Measurements from ENCODE around the gene ASCC3.

The ASCC3 gene

DNA sequence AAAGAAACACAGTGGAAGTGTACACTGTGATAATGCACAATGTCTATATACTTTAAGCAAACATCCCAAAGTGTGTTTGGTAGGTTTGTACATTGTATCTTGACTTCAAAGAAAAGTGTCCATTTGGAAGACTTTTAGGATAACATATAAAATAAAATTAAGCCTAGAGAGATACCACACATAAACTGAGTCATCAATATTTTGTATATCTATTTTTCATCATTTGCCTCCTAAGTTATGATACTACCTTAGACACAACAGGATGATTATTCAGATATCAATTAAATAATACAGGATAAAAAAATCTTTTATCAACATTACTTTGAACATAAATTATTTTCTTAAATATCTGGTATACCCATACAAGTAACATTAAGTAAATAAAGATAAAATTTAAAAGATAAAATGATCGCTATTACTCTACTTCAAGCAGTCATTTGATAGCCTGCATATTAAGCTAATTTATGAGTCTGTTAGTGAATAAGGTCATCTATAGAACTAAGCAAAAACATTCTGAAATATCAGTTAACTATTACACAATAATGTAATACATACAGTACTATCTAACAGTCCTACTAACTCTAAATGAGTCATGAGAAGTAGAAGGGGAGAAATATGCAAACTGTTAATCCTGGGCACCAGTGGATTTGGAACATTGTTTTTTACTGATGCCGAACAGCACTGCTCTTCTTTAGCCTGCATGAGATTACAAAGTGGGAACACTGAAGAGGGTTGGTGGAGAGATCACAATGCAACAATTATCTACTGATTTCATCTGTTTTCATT is 258.0 kb downstream of the ASCC3 start:
- no peak overlapping the region for H3K27ac ChIP-seq (ENCODE audit: low read depth, low read length)
- H2BK120ac ChIP-seq (ENCODE audit: low read depth, low read length), result no peak overlapping the region
- H3K56ac ChIP-seq (ENCODE audit: low read length), result no peak overlapping the region
- DNase-seq, result no peak
- no peaks in the 10 kb centered on the region for H3K79me1 ChIP-seq (ENCODE audit: low read length)
- no peak overlapping the region for H4K8ac ChIP-seq (ENCODE audit: low read depth, low read length)
- H2BK15ac ChIP-seq (replicated peaks; ENCODE audit: low read depth), result no peak overlapping the region
- H3K36me3 ChIP-seq (ENCODE audit: control insufficient read depth, insufficient read depth, low read length), result no peaks in the 10 kb centered on the region
- no peaks in the 10 kb centered on the region for H3K27me3 ChIP-seq (ENCODE audit: insufficient read depth, low read length, poor library complexity)
- no peak overlapping the region for H2BK5ac ChIP-seq (ENCODE audit: low read length)
- no peak overlapping the region for H2AK5ac ChIP-seq (ENCODE audit: low read length)
- no peak overlapping the region for H4K5ac ChIP-seq (ENCODE audit: low read length)
- no peak overlapping the region for H3K9ac ChIP-seq (ENCODE audit: low read length)
- no peak overlapping the region for H3K23ac ChIP-seq (ENCODE audit: low read length)
- H3K18ac ChIP-seq (ENCODE audit: low read length), result no peak overlapping the region
- H3K79me2 ChIP-seq (ENCODE audit: control insufficient read depth, insufficient read depth, low read length), result no peaks in the 10 kb centered on the region
- H3K4me2 ChIP-seq (ENCODE audit: low read length), result no peak overlapping the region
- no peaks in the 10 kb centered on the region for H3K4me1 ChIP-seq (ENCODE audit: control insufficient read depth, low read depth, low read length)
- no peak overlapping the region for H3K4me3 ChIP-seq (ENCODE audit: low read length)
- H3K4ac ChIP-seq (ENCODE audit: low read depth, low read length), result no peak overlapping the region
- no CpG with 5 or more reads among the region's 2 CpGs for WGBS (ENCODE audit: extremely low coverage, insufficient coverage, low lambda C conversion rate)

DNA sequence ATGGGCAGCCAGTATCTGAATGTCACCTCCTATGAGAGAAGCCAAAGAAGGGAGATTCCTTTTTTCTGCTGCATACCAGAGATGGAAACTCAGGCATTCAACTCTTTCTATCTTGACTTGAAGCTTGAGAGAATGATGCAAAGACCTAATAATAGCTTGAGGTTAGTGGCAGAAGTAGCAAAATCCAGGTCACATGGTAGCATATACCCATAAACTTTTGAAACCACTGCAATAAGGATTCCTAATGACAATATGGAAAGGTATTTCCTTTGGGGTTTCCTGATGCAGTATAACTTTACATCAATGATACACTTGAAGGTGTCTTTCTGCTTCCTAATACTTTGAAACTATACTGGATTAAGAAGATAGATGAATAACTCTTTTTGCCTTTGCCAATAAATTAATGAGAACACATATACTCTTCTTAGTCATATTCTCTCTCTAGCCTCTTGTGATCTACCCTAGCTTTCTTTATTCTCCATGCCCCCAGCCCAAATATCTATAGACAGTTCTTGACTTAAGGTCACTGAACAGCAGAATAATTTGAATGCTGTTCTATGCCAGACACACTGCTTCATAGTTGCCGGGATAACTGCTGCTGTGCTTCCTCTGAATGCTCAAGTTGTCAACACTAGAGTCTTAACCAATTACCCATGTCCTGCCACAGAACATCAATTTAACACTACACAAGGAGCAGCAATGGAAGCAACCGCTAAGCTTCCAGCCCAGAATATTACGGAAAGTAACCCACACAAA is 260.9 kb downstream of the ASCC3 start:
- no peaks in the 10 kb centered on the region for H3K36me3 ChIP-seq (ENCODE audit: control insufficient read depth, insufficient read depth, low read length)
- H2AK5ac ChIP-seq (ENCODE audit: low read length), result no peak overlapping the region
- no peak overlapping the region for H4K5ac ChIP-seq (ENCODE audit: low read length)
- no peaks in the 10 kb centered on the region for H3K79me1 ChIP-seq (ENCODE audit: low read length)
- H3K18ac ChIP-seq (ENCODE audit: low read length), result no peak overlapping the region
- no peak overlapping the region for H3K9ac ChIP-seq (ENCODE audit: low read length)
- H3K56ac ChIP-seq (ENCODE audit: low read length), result no peak overlapping the region
- no CpG with 5 or more reads among the region's 3 CpGs for WGBS (ENCODE audit: extremely low coverage, insufficient coverage, low lambda C conversion rate)
- H3K27ac ChIP-seq (ENCODE audit: low read depth, low read length), result no peak overlapping the region
- no peaks in the 10 kb centered on the region for H3K4me1 ChIP-seq (ENCODE audit: control insufficient read depth, low read depth, low read length)
- DNase-seq, result no peak
- H3K79me2 ChIP-seq (ENCODE audit: control insufficient read depth, insufficient read depth, low read length), result no peaks in the 10 kb centered on the region
- no peak overlapping the region for H2BK15ac ChIP-seq (replicated peaks; ENCODE audit: low read depth)
- no peaks in the 10 kb centered on the region for H3K27me3 ChIP-seq (ENCODE audit: insufficient read depth, low read length, poor library complexity)
- no peak overlapping the region for H3K4ac ChIP-seq (ENCODE audit: low read depth, low read length)
- no peak overlapping the region for H3K4me3 ChIP-seq (ENCODE audit: low read length)
- H3K23ac ChIP-seq (ENCODE audit: low read length), result no peak overlapping the region
- H4K8ac ChIP-seq (ENCODE audit: low read depth, low read length), result no peak overlapping the region
- no peak overlapping the region for H3K4me2 ChIP-seq (ENCODE audit: low read length)
- no peak overlapping the region for H2BK120ac ChIP-seq (ENCODE audit: low read depth, low read length)
- H2BK5ac ChIP-seq (ENCODE audit: low read length), result no peak overlapping the region

DNA sequence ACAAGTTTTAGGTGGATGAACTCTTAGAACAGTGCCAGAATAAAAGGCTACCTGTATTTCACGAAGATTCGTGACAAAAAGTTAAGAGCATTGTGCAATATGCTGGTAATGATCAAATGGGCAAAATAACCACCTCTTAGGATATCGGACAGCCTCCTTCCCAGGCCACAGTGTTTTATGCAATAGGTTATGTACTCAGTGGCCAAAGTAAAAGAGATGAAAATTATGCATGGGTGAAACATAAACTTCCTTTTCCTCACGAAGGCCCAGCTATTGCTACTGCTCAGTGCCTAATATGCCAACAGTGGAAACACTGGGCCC is 262.8 kb downstream of the ASCC3 start:
- Histone ChIP-seq H3K4me3 (ENCODE audit: low read length) (no peak overlapping the region), H3K9ac (ENCODE audit: low read length) (no peak overlapping the region), H3K27ac (ENCODE audit: low read depth, low read length) (no peak overlapping the region), H2AK5ac (ENCODE audit: low read length) (no peak overlapping the region), H3K4ac (ENCODE audit: low read depth, low read length) (no peak overlapping the region), H3K4me1 (ENCODE audit: control insufficient read depth, low read depth, low read length) (no peaks in the 10 kb centered on the region), H4K8ac (ENCODE audit: low read depth, low read length) (no peak overlapping the region), H3K27me3 (ENCODE audit: insufficient read depth, low read length, poor library complexity) (no peaks in the 10 kb centered on the region), H4K5ac (ENCODE audit: low read length) (no peak overlapping the region), H2BK120ac (ENCODE audit: low read depth, low read length) (no peak overlapping the region), H2BK5ac (ENCODE audit: low read length) (no peak overlapping the region), H3K56ac (ENCODE audit: low read length) (no peak overlapping the region), H3K18ac (ENCODE audit: low read length) (no peak overlapping the region), H3K4me2 (ENCODE audit: low read length) (no peak overlapping the region), H3K36me3 (ENCODE audit: control insufficient read depth, insufficient read depth, low read length) (no peaks in the 10 kb centered on the region), H2BK15ac (replicated peaks; ENCODE audit: low read depth) (no peak overlapping the region), H3K23ac (ENCODE audit: low read length) (no peak overlapping the region), H3K79me1 (ENCODE audit: low read length) (no peaks in the 10 kb centered on the region), H3K79me2 (ENCODE audit: control insufficient read depth, insufficient read depth, low read length) (no peaks in the 10 kb centered on the region)
- DNase-seq, result no peak
- no CpG with 5 or more reads among the region's 4 CpGs for WGBS (ENCODE audit: extremely low coverage, insufficient coverage, low lambda C conversion rate)

DNA sequence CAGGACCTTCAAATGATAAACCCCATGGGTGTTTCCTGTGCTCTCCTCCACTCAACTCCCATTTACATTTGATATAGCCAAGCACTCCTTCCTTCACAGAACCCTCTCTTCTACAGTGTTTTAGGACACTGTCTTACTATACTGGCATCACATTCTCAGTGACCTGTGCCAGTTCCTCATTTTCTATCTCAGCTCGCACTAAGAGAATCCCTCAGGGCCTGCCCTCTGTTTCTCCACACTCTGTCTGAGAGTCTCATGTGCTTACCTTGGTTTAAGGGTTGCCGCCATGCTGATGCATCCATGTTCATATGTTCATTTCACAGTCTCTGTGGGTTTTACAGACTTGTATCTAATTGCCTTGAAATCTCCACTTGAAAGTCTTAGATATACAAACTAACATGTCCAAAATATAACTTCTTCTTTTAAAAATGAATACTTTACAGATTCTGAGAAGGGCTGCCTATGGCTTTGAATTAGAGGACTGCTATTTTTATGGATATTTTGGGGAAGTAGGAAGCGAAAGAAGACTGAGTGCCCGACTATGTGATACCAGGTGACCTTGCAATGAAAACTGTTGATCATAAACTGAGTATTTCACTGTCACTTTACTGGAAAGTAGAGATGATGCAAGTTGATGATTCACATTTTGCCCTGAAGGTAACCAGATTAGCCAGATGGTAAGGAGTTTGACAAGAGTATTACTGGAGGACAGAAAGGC is 263.3 kb downstream of the ASCC3 start:
- H2AK5ac ChIP-seq (ENCODE audit: low read length), result no peak overlapping the region
- no CpG with 5 or more reads among the region's 4 CpGs for WGBS (ENCODE audit: extremely low coverage, insufficient coverage, low lambda C conversion rate)
- DNase-seq, result no peak

DNA sequence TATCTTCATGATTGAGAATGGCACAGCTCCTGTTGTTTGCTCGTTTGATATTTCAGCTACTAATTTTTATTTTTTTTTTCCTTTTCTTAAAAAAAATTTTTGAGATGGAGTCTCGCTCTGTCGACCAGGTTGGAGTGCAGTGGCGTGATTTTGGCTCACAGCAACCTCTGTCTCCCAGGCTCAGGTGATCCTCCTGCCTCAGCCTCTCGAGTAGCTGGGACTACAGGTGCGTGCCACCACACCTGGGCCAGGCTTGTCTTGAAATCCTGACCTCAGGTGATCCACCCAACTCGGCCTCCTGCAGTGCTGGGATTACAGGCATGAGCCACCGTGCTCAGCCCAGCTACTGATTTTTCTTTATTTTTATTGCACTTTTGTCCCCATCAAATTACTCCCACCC is 266.2 kb downstream of the ASCC3 start:
- no peaks in the 10 kb centered on the region for H3K79me1 ChIP-seq (ENCODE audit: low read length)
- no peaks in the 10 kb centered on the region for H3K36me3 ChIP-seq (ENCODE audit: control insufficient read depth, insufficient read depth, low read length)
- H3K23ac ChIP-seq (ENCODE audit: low read length), result no peak overlapping the region
- WGBS (ENCODE audit: extremely low coverage, insufficient coverage, low lambda C conversion rate), result no CpG with 5 or more reads among the region's 8 CpGs
- H4K5ac ChIP-seq (ENCODE audit: low read length), result no peak overlapping the region
- no peak overlapping the region for H3K56ac ChIP-seq (ENCODE audit: low read length)
- H2BK15ac ChIP-seq (replicated peaks; ENCODE audit: low read depth), result no peak overlapping the region
- no peak overlapping the region for H2BK5ac ChIP-seq (ENCODE audit: low read length)
- H2BK120ac ChIP-seq (ENCODE audit: low read depth, low read length), result no peak overlapping the region
- no peak overlapping the region for H3K4me3 ChIP-seq (ENCODE audit: low read length)
- no peak overlapping the region for H3K4me2 ChIP-seq (ENCODE audit: low read length)
- no peak overlapping the region for H3K4ac ChIP-seq (ENCODE audit: low read depth, low read length)
- no peaks in the 10 kb centered on the region for H3K27me3 ChIP-seq (ENCODE audit: insufficient read depth, low read length, poor library complexity)
- H3K9ac ChIP-seq (ENCODE audit: low read length), result no peak overlapping the region
- H3K18ac ChIP-seq (ENCODE audit: low read length), result no peak overlapping the region
- H2AK5ac ChIP-seq (ENCODE audit: low read length), result no peak overlapping the region
- no peak overlapping the region for H3K27ac ChIP-seq (ENCODE audit: low read depth, low read length)
- no peaks in the 10 kb centered on the region for H3K79me2 ChIP-seq (ENCODE audit: control insufficient read depth, insufficient read depth, low read length)
- no peak overlapping the region for H4K8ac ChIP-seq (ENCODE audit: low read depth, low read length)
- DNase-seq, result no peak
- H3K4me1 ChIP-seq (ENCODE audit: control insufficient read depth, low read depth, low read length), result no peaks in the 10 kb centered on the region

More for the DNA sequence above, 263.3 kb downstream of the ASCC3 start:
- no peak overlapping the region for H4K5ac ChIP-seq (ENCODE audit: low read length)
- no peaks in the 10 kb centered on the region for H3K4me1 ChIP-seq (ENCODE audit: control insufficient read depth, low read depth, low read length)
- H3K18ac ChIP-seq (ENCODE audit: low read length), result no peak overlapping the region
- no peak overlapping the region for H2BK120ac ChIP-seq (ENCODE audit: low read depth, low read length)
- H2BK5ac ChIP-seq (ENCODE audit: low read length), result no peak overlapping the region
- H3K79me2 ChIP-seq (ENCODE audit: control insufficient read depth, insufficient read depth, low read length), result no peaks in the 10 kb centered on the region
- no peaks in the 10 kb centered on the region for H3K27me3 ChIP-seq (ENCODE audit: insufficient read depth, low read length, poor library complexity)
- H3K27ac ChIP-seq (ENCODE audit: low read depth, low read length), result no peak overlapping the region
- H4K8ac ChIP-seq (ENCODE audit: low read depth, low read length), result no peak overlapping the region
- no peaks in the 10 kb centered on the region for H3K79me1 ChIP-seq (ENCODE audit: low read length)
- no peaks in the 10 kb centered on the region for H3K36me3 ChIP-seq (ENCODE audit: control insufficient read depth, insufficient read depth, low read length)
- H3K56ac ChIP-seq (ENCODE audit: low read length), result no peak overlapping the region
- H3K23ac ChIP-seq (ENCODE audit: low read length), result no peak overlapping the region
- no peak overlapping the region for H3K4ac ChIP-seq (ENCODE audit: low read depth, low read length)
- H3K4me2 ChIP-seq (ENCODE audit: low read length), result no peak overlapping the region
- no peak overlapping the region for H2BK15ac ChIP-seq (replicated peaks; ENCODE audit: low read depth)
- H3K4me3 ChIP-seq (ENCODE audit: low read length), result no peak overlapping the region
- no peak overlapping the region for H3K9ac ChIP-seq (ENCODE audit: low read length)
